HCT116 (cell line): ENCODE results near the gene PPP1R3G. TPM values are rescaled to one million over a fixed set of nuclear protein-coding genes. Genes with fewer than 3 reads are reported as not detected.

Experiments used
- ATAC-seq: fragments of 200-7000 bp; cut with Tn5 transposase; 2 replicates; pipeline ENCODE4 v1.9.1; 2020; ENCODE audit warnings: mild to moderate bottlenecking, moderate library complexity
- BruUV-seq: library from RNA; stranded (reverse); fragments of 400-500 nt; replicated peaks from 2 replicates; lab custom pipeline; 2021; lab: Mats Ljungman, UMichigan
- CTCF ChIA-PET: fragments of 300-600 bp; sonication (Branson Sonifier 250); formaldehyde crosslinking; loops from one replicate; lab custom pipeline; 2021; ENCODE audit warnings: antibody characterized with exemption; lab: Charles Lee
- POLR2A ChIA-PET: fragments of 300-600, 350-600 bp; sonication (Branson Sonifier 250); formaldehyde crosslinking; loops from one replicate; lab custom pipeline; 2021; ENCODE audit warnings: antibody characterized with exemption; lab: Charles Lee
- RAD21 ChIA-PET, 2 experiments: fragments of 300-600 bp; sonication (Branson Sonifier 250); formaldehyde crosslinking; loops; one replicate each; lab custom pipeline; 2023; ENCODE audit warnings: low total read pairs in 2 of 2; ENCODE audit not compliant: uncharacterized antibody in 2 of 2, unreplicated experiment in 2 of 2, low non-redundant PET in 1 of 2; lab: Charles Lee
- DNase-seq: peaks from one replicate; pipeline ENCODE4 v3.0.0-alpha.2; 2010; ENCODE audit warnings: low read depth, low spot score
- H2AFZ ChIP-seq: fragments of 200-600 bp; shearing (Covaris generic), sonication (generic); 2 replicates; pipeline ENCODE4 v1.6.1; 2017; ENCODE audit warnings: low read depth, mixed run types, mixed read lengths, antibody characterized with exemption, low read length; ENCODE audit not compliant: poor library complexity, severe bottlenecking
- H3K27ac ChIP-seq: 2 replicates; pipeline ENCODE4 v1.5.1; 2012; ENCODE audit warnings: low read depth, low read length
- H3K27me3 ChIP-seq: fragments of 200-600 bp; sonication (generic); 2 replicates; pipeline ENCODE4 v1.6.1; 2016; ENCODE audit warnings: mixed run types, low read length, mixed read lengths; ENCODE audit not compliant: insufficient read depth
- H3K36me3 ChIP-seq, 2 experiments: fragments of 200-500 bp in 1 of 2; fragments of 200-600 bp in 1 of 2; sonication (Bioruptor generic) in 1 of 2; sonication (generic) in 1 of 2; 2 replicates each; pipeline versions ENCODE4 v1.5.1 to v1.6.1; 2014 to 2016; ENCODE audit warnings: low read length in 2 of 2, inconsistent platforms in 1 of 2, mixed read lengths in 1 of 2, mixed run types in 1 of 2; ENCODE audit not compliant: insufficient read depth in 2 of 2, control insufficient read depth in 1 of 2
- H3K4me1 ChIP-seq, 2 experiments: fragments of 200-600 bp in 1 of 2; sonication (generic) in 1 of 2; 2 replicates each; pipeline versions ENCODE4 v1.5.1 to v1.6.1; 2012 to 2017; ENCODE audit warnings: low read length in 2 of 2, inconsistent platforms in 1 of 2, mild to moderate bottlenecking in 1 of 2, mixed read lengths in 1 of 2, mixed run types in 1 of 2, moderate library complexity in 1 of 2; ENCODE audit not compliant: insufficient read depth in 2 of 2, control insufficient read depth in 1 of 2
- H3K4me2 ChIP-seq: fragments of 200-600 bp; sonication (generic); 2 replicates; pipeline ENCODE4 v1.6.1; 2017; ENCODE audit warnings: mixed run types, low read length, mixed read lengths
- H3K4me3 ChIP-seq, 2 experiments: fragments of 200-600 bp in 1 of 2; sonication (generic) in 1 of 2; replicated peaks in 1 of 2; 2 replicates each; pipeline ENCODE4 v1.5.1; 2011 to 2016; ENCODE audit warnings: low read length in 2 of 2, control low read depth in 1 of 2, low read depth in 1 of 2, mild to moderate bottlenecking in 1 of 2, mixed read lengths in 1 of 2, mixed run types in 1 of 2
- H3K79me2 ChIP-seq: fragments of 200-600 bp; sonication (generic); 2 replicates; pipeline ENCODE4 v1.6.1; 2017; ENCODE audit warnings: mild to moderate bottlenecking, mixed run types, low read length, moderate library complexity, mixed read lengths; ENCODE audit not compliant: insufficient read depth
- H3K9ac ChIP-seq: fragments of 200-600 bp; sonication (generic); 2 replicates; pipeline ENCODE4 v1.6.1; 2016; ENCODE audit warnings: low read length, mixed read lengths
- H3K9me2 ChIP-seq: fragments of 200-600 bp; sonication (generic), shearing (Covaris generic); 2 replicates; pipeline ENCODE4 v1.6.1; 2017; ENCODE audit warnings: mixed run types, mild to moderate bottlenecking, moderate library complexity; ENCODE audit not compliant: insufficient read depth
- H3K9me3 ChIP-seq, 2 experiments: fragments of 200-500 bp in 1 of 2; fragments of 200-600 bp in 1 of 2; sonication (Bioruptor generic) in 1 of 2; sonication (generic) in 1 of 2; 2 replicates each; pipeline ENCODE4 v1.6.1; 2014 to 2017; ENCODE audit warnings: low read length in 2 of 2, mixed read lengths in 2 of 2, inconsistent platforms in 1 of 2, low read depth in 1 of 2, mild to moderate bottlenecking in 1 of 2, mixed run types in 1 of 2, moderate library complexity in 1 of 2; ENCODE audit not compliant: control insufficient read depth in 1 of 2, insufficient read depth in 1 of 2
- H4K20me1 ChIP-seq: fragments of 200-600 bp; sonication (generic), shearing (Covaris generic); 2 replicates; pipeline ENCODE4 v1.6.1; 2017; ENCODE audit warnings: mixed run types, mild to moderate bottlenecking, moderate library complexity; ENCODE audit not compliant: insufficient read depth
- ATF3 ChIP-seq: IDR thresholded peaks from 2 replicates; pipeline ENCODE4 v1.6.1; 2012
- EGR1 ChIP-seq: IDR thresholded peaks from 2 replicates; pipeline ENCODE4 v1.6.1; 2012; ENCODE audit warnings: low read depth
- EZH2 ChIP-seq: fragments of 200-600 bp; sonication (generic); IDR thresholded peaks from 2 replicates; pipeline ENCODE4 v1.6.1; 2017; ENCODE audit warnings: antibody characterized with exemption, mixed run types
- FOSL1 ChIP-seq: IDR thresholded peaks from 2 replicates; pipeline ENCODE4 v1.6.1; 2012; ENCODE audit warnings: low read depth
- RAD21 ChIP-seq: IDR thresholded peaks from 2 replicates; pipeline ENCODE4 v1.6.1; 2012; ENCODE audit warnings: low read depth, mild to moderate bottlenecking
- YY1 ChIP-seq: IDR thresholded peaks from 2 replicates; pipeline ENCODE4 v1.6.1; 2011; ENCODE audit warnings: low read length, low read depth, moderate library complexity, mild to moderate bottlenecking; ENCODE audit not compliant: insufficient replicate concordance; ENCODE audit errors: extremely low read depth
- intact Hi-C: fragments of 100-400 bp; cut with micrococcal nuclease; formaldehyde crosslinking; loops from 2 replicates; pipeline ENCODE4 v1.10.0; 2022
- total RNA-seq: library from RNA; stranded (reverse); gene quantifications from one replicate; pipeline ENCODE4 v1.2.1, GENCODE V29; 2021; ENCODE audit not compliant: unreplicated experiment
- TF ChIP-seq, protein P1 (sequence below): IDR thresholded peaks from 2 replicates; pipeline ENCODE4 v1.6.1; 2012
- TF ChIP-seq, protein P2 (sequence below): IDR thresholded peaks from 2 replicates; pipeline ENCODE4 v1.6.1; 2011; ENCODE audit warnings: mild to moderate bottlenecking, low read length, moderate library complexity; ENCODE audit not compliant: insufficient replicate concordance; ENCODE audit errors: extremely low read depth

Gene PPP1R3G
- total RNA-seq, 1 experiment from 2014 or later: 0.27 TPM

- no peaks in the 10 kb centered on the region for H4K20me1 ChIP-seq
- no peaks in the 10 kb centered on the region for H3K4me1 ChIP-seq
- H2AFZ ChIP-seq: no peak overlapping the region
- H3K9ac ChIP-seq: no peak overlapping the region
- no TSS peak for BruUV-seq
- H3K4me3 ChIP-seq: no peak overlapping the region
- no peaks in the 10 kb centered on the region for H3K36me3 ChIP-seq
- RAD21 ChIA-PET: no interaction called here
- ATAC-seq: no peak
- H3K9me2 ChIP-seq: no peaks in the 10 kb centered on the region
- H3K9me3 ChIP-seq: no peaks in the 10 kb centered on the region
- H3K27me3 ChIP-seq: no peaks in the 10 kb centered on the region
- intact Hi-C loops: no loop called here
- TF ChIP-seq YY1 (no peak), EZH2 (no peak), FOSL1 (no peak), RAD21 (no peak), EGR1 (no peak), ATF3 (no peak)
- TF ChIP-seq, protein P1, sequence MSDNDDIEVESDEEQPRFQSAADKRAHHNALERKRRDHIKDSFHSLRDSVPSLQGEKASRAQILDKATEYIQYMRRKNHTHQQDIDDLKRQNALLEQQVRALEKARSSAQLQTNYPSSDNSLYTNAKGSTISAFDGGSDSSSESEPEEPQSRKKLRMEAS: no peak
- TF ChIP-seq, protein P2, sequence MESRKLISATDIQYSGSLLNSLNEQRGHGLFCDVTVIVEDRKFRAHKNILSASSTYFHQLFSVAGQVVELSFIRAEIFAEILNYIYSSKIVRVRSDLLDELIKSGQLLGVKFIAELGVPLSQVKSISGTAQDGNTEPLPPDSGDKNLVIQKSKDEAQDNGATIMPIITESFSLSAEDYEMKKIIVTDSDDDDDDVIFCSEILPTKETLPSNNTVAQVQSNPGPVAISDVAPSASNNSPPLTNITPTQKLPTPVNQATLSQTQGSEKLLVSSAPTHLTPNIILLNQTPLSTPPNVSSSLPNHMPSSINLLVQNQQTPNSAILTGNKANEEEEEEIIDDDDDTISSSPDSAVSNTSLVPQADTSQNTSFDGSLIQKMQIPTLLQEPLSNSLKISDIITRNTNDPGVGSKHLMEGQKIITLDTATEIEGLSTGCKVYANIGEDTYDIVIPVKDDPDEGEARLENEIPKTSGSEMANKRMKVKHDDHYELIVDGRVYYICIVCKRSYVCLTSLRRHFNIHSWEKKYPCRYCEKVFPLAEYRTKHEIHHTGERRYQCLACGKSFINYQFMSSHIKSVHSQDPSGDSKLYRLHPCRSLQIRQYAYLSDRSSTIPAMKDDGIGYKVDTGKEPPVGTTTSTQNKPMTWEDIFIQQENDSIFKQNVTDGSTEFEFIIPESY: no peak
- TF ChIP-seq, all 23 proteins: peak for 0
- H3K27ac ChIP-seq: no peak overlapping the region
- no peaks in the 10 kb centered on the region for H3K79me2 ChIP-seq
- ChIA-PET POLR2A (no interaction called here), CTCF (no interaction called here)
- no peak overlapping the region for H3K4me2 ChIP-seq
- no peak for DNase-seq
Measured at GRCh38 chr6:5068153-5068751, 16.9 kb upstream of the PPP1R3G start.
